Lower leg skin (tissue), 3 donors: Measurements from ENCODE around the gene ZNF41.

ENCODE experiments used
- POLR2A ChIP-seq, 2 donors: fragments of 450-650 bp; IDR thresholded peaks; one replicate each; pipeline ENCODE4 v1.6.1; 2016 to 2017; ENCODE audit warnings: antibody characterized with exemption in 2 of 2, mild to moderate bottlenecking in 1 of 2, moderate library complexity in 1 of 2
- TF ChIP-seq, protein P1 (sequence below), 3 donors: fragments of 450-650 bp; IDR thresholded peaks; one replicate each; pipeline ENCODE4 v1.5.1; 2016; ENCODE audit warnings: antibody characterized with exemption in 3 of 3, mild to moderate bottlenecking in 3 of 3, moderate library complexity in 2 of 3

DNA sequence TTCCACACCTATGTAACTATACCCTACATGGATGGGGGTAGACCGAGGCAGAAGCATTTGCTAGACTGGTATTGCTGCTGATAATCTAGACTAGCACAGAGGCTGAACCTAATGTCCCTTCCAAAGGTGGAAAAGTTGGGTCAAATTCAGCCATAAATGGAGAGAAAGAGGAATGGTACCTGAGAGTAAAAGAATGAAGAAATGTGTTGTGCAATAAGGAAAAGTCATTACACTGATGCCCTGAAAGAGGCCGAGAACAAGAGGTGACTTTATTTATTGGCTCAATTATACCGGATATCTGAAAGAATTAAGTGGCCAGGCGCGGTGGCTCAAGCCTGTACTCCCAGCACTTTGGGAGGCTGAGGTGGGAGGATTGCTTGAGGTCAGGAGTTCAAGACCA lies 52.1 kb downstream of the ZNF41 start:
- no peak for TF ChIP-seq POLR2A (IDR thresholded peaks at IDR 0.05)
- TF ChIP-seq, protein P1, sequence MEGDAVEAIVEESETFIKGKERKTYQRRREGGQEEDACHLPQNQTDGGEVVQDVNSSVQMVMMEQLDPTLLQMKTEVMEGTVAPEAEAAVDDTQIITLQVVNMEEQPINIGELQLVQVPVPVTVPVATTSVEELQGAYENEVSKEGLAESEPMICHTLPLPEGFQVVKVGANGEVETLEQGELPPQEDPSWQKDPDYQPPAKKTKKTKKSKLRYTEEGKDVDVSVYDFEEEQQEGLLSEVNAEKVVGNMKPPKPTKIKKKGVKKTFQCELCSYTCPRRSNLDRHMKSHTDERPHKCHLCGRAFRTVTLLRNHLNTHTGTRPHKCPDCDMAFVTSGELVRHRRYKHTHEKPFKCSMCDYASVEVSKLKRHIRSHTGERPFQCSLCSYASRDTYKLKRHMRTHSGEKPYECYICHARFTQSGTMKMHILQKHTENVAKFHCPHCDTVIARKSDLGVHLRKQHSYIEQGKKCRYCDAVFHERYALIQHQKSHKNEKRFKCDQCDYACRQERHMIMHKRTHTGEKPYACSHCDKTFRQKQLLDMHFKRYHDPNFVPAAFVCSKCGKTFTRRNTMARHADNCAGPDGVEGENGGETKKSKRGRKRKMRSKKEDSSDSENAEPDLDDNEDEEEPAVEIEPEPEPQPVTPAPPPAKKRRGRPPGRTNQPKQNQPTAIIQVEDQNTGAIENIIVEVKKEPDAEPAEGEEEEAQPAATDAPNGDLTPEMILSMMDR (IDR thresholded peaks at IDR 0.05), result no peak
